ENCODE results near the gene HUNK. TPM values are rescaled to one million over a fixed set of nuclear protein-coding genes. Genes with fewer than 3 reads are reported as not detected.

The HUNK gene
- total and polyA plus RNA-seq, 5 donors = 0.07 to 0.82 (median 0.37) TPM

GRCh38 chr21:31923756-31924155 is 50.9 kb downstream of the HUNK start:
- 100% methylated on average over 3 of the region's 3 CpGs for WGBS
- Histone ChIP-seq H3K27ac (ENCODE audit: low read length) (no peak overlapping the region), H3K27me3 (ENCODE audit: control insufficient read depth, insufficient read depth) (no peaks in the 10 kb centered on the region), H3K4me1 (ENCODE audit: control insufficient read depth, insufficient read depth, low read length) (no peaks in the 10 kb centered on the region), H3K9me3 (ENCODE audit: control insufficient read depth, low read length) (no peaks in the 10 kb centered on the region), H3K4me3 (ENCODE audit: low read length) (no peak overlapping the region)
- DNase-seq (no peak), ATAC-seq (no peak)
- intact Hi-C loops (cut with DNase I) = no loop called here

GRCh38 chr21:31924548-31924947 is 51.7 kb downstream of the HUNK start:
- no peaks in the 10 kb centered on the region for H3K4me1 ChIP-seq (ENCODE audit: control insufficient read depth, insufficient read depth, low read length)
- 96% methylated on average over 13 of the region's 13 CpGs for WGBS
- no peaks in the 10 kb centered on the region for H3K27me3 ChIP-seq (ENCODE audit: control insufficient read depth, insufficient read depth)
- H3K4me3 ChIP-seq (ENCODE audit: low read length) = no peak overlapping the region
- intact Hi-C loops (cut with DNase I) = no loop called here
- no peaks in the 10 kb centered on the region for H3K9me3 ChIP-seq (ENCODE audit: control insufficient read depth, low read length)
- ATAC-seq = no peak
- H3K27ac ChIP-seq (ENCODE audit: low read length) = no peak overlapping the region
- DNase-seq = no peak

GRCh38 chr21:31926498-31926897 is 53.7 kb downstream of the HUNK start:
- 95% methylated on average over 3 of the region's 3 CpGs for WGBS
- no peak for DNase-seq
- Histone ChIP-seq H3K9me3 (ENCODE audit: control insufficient read depth, low read length) (no peaks in the 10 kb centered on the region), H3K4me3 (ENCODE audit: low read length) (no peak overlapping the region), H3K27me3 (ENCODE audit: control insufficient read depth, insufficient read depth) (no peaks in the 10 kb centered on the region), H3K27ac (ENCODE audit: low read length) (no peak overlapping the region), H3K4me1 (ENCODE audit: control insufficient read depth, insufficient read depth, low read length) (no peaks in the 10 kb centered on the region)
- no peak for ATAC-seq
- intact Hi-C loops (cut with DNase I) = no loop called here

- no peak for DNase-seq
- Histone ChIP-seq H3K4me3 (ENCODE audit: low read length) (no peak overlapping the region), H3K4me1 (ENCODE audit: control insufficient read depth, insufficient read depth, low read length) (no peaks in the 10 kb centered on the region), H3K27me3 (ENCODE audit: control insufficient read depth, insufficient read depth) (no peaks in the 10 kb centered on the region), H3K9me3 (ENCODE audit: control insufficient read depth, low read length) (no peaks in the 10 kb centered on the region), H3K27ac (ENCODE audit: low read length) (no peak overlapping the region)
- 66% methylated on average over 13 of the region's 13 CpGs for WGBS
- intact Hi-C loops (cut with DNase I) = no loop called here
- no peak for ATAC-seq
Observed at GRCh38 chr21:31927689-31928353, 55.0 kb downstream of the HUNK start.

GRCh38 chr21:31928656-31929055 is 55.8 kb downstream of the HUNK start:
- WGBS = 92% methylated on average over 4 of the region's 4 CpGs
- DNase-seq (no peak), ATAC-seq (no peak)
- intact Hi-C loops (cut with DNase I) = no loop called here
- no peak overlapping the region for H3K4me3 ChIP-seq (ENCODE audit: low read length)
- no peaks in the 10 kb centered on the region for H3K4me1 ChIP-seq (ENCODE audit: control insufficient read depth, insufficient read depth, low read length)
- H3K9me3 ChIP-seq (ENCODE audit: control insufficient read depth, low read length) = no peaks in the 10 kb centered on the region
- no peak overlapping the region for H3K27ac ChIP-seq (ENCODE audit: low read length)
- no peaks in the 10 kb centered on the region for H3K27me3 ChIP-seq (ENCODE audit: control insufficient read depth, insufficient read depth)

- Histone ChIP-seq H3K27ac (ENCODE audit: low read length) (no peak overlapping the region), H3K27me3 (ENCODE audit: control insufficient read depth, insufficient read depth) (no peaks in the 10 kb centered on the region), H3K9me3 (ENCODE audit: control insufficient read depth, low read length) (no peaks in the 10 kb centered on the region), H3K4me1 (ENCODE audit: control insufficient read depth, insufficient read depth, low read length) (no peaks in the 10 kb centered on the region), H3K4me3 (ENCODE audit: low read length) (no peak overlapping the region)
- 67% methylated on average over 7 of the region's 7 CpGs for WGBS
- ATAC-seq (no peak), DNase-seq (no peak)
- intact Hi-C loops (cut with DNase I) = no loop called here
Observed at GRCh38 chr21:31929548-31929947, 56.7 kb downstream of the HUNK start.

- Histone ChIP-seq H3K9me3 (ENCODE audit: control insufficient read depth, low read length) (no peaks in the 10 kb centered on the region), H3K27me3 (ENCODE audit: control insufficient read depth, insufficient read depth) (no peaks in the 10 kb centered on the region), H3K27ac (ENCODE audit: low read length) (no peak overlapping the region), H3K4me3 (ENCODE audit: low read length) (no peak overlapping the region), H3K4me1 (ENCODE audit: control insufficient read depth, insufficient read depth, low read length) (no peaks in the 10 kb centered on the region)
- DNase-seq = no peak
- 94% methylated on average over 7 of the region's 7 CpGs for whole genome bisulfite sequencing
- ATAC-seq = no peak
- intact Hi-C loops (cut with DNase I) = no loop called here
Observed at GRCh38 chr21:31930001-31930400, 57.2 kb downstream of the HUNK start.

- Histone ChIP-seq H3K27me3 (ENCODE audit: control insufficient read depth, insufficient read depth) (no peaks in the 10 kb centered on the region), H3K9me3 (ENCODE audit: control insufficient read depth, low read length) (no peaks in the 10 kb centered on the region), H3K27ac (ENCODE audit: low read length) (no peak overlapping the region), H3K4me1 (ENCODE audit: control insufficient read depth, insufficient read depth, low read length) (no peaks in the 10 kb centered on the region), H3K4me3 (ENCODE audit: low read length) (no peak overlapping the region)
- DNase-seq (no peak), ATAC-seq (no peak)
- intact Hi-C loops (cut with DNase I) = no loop called here
- 92% methylated on average over 23 of the region's 23 CpGs for WGBS
Observed at GRCh38 chr21:31931644-31932469, 59.0 kb downstream of the HUNK start.

- 76% methylated on average over 1 of the region's 1 CpG for WGBS
- intact Hi-C loops (cut with DNase I) = no loop called here
- Histone ChIP-seq H3K4me1 (ENCODE audit: control insufficient read depth, insufficient read depth, low read length) (no peaks in the 10 kb centered on the region), H3K27me3 (ENCODE audit: control insufficient read depth, insufficient read depth) (no peaks in the 10 kb centered on the region), H3K9me3 (ENCODE audit: control insufficient read depth, low read length) (no peaks in the 10 kb centered on the region), H3K4me3 (ENCODE audit: low read length) (no peak overlapping the region), H3K27ac (ENCODE audit: low read length) (no peak overlapping the region)
- no peak for DNase-seq
- ATAC-seq = no peak
Observed at GRCh38 chr21:31932470-31932764, 59.6 kb downstream of the HUNK start.

- Histone ChIP-seq H3K27ac (ENCODE audit: low read length) (no peak overlapping the region), H3K27me3 (ENCODE audit: control insufficient read depth, insufficient read depth) (no peaks in the 10 kb centered on the region), H3K4me1 (ENCODE audit: control insufficient read depth, insufficient read depth, low read length) (no peaks in the 10 kb centered on the region), H3K4me3 (ENCODE audit: low read length) (no peak overlapping the region), H3K9me3 (ENCODE audit: control insufficient read depth, low read length) (no peaks in the 10 kb centered on the region)
- WGBS = 77% methylated on average over 2 of the region's 2 CpGs
- ATAC-seq (no peak), DNase-seq (no peak)
- intact Hi-C loops (cut with DNase I) = no loop called here
Observed at GRCh38 chr21:31937303-31937702, 64.5 kb downstream of the HUNK start.

GRCh38 chr21:31938330-31939301 is 65.8 kb downstream of the HUNK start:
- peak; percentile 74 to 84 for ATAC-seq
- no peak overlapping the region for H3K4me3 ChIP-seq (ENCODE audit: low read length)
- H3K4me1 ChIP-seq (ENCODE audit: control insufficient read depth, insufficient read depth, low read length) = no peaks in the 10 kb centered on the region
- H3K9me3 ChIP-seq (ENCODE audit: control insufficient read depth, low read length) = no peaks in the 10 kb centered on the region
- intact Hi-C loops (cut with DNase I) = no loop called here
- H3K27ac ChIP-seq (ENCODE audit: low read length) = no peak overlapping the region
- WGBS = 45% methylated on average over 15 of the region's 15 CpGs
- no peaks in the 10 kb centered on the region for H3K27me3 ChIP-seq (ENCODE audit: control insufficient read depth, insufficient read depth)
- no peak for DNase-seq

Measured in right cardiac atrium (tissue), 5 donors.